SK-N-SH treated with all-trans-retinoic acid at 6 μM for 48 hours (cell line): ENCODE measurements around the gene YPEL3.

Experiments used
- ARNTL ChIP-seq: fragments of 450-650 bp; formaldehyde crosslinking; IDR thresholded peaks from 2 replicates; pipeline ENCODE4 v1.5.0; 2020; ENCODE audit warnings: low read depth, mild to moderate bottlenecking, moderate library complexity, borderline replicate concordance
- CREB5 ChIP-seq: fragments of 250-450 bp; sonication (Bioruptor Pico); IDR thresholded peaks from 2 replicates; pipeline ENCODE4 v1.5.1; 2020; ENCODE audit warnings: low read depth, mild to moderate bottlenecking, moderate library complexity
- GLIS3 ChIP-seq: fragments of 250-450 bp; sonication (Bioruptor Pico); IDR thresholded peaks from 2 replicates; pipeline ENCODE4 v1.5.0; 2020; ENCODE audit warnings: mild to moderate bottlenecking, moderate library complexity
- RARB ChIP-seq: fragments of 250-450 bp; sonication (Bioruptor Pico); IDR thresholded peaks from 2 replicates; pipeline ENCODE4 v1.8.0; 2021; ENCODE audit warnings: mild to moderate bottlenecking, moderate library complexity
- ZFP30 ChIP-seq: fragments of 450-650 bp; formaldehyde crosslinking; IDR thresholded peaks from 2 replicates; pipeline ENCODE4 v1.5.0; 2022; ENCODE audit warnings: mild to moderate bottlenecking, moderate library complexity
- ZNF70 ChIP-seq: fragments of 450-650 bp; formaldehyde crosslinking; IDR thresholded peaks from 2 replicates; pipeline ENCODE4 v1.5.0; 2020; ENCODE audit warnings: mild to moderate bottlenecking, moderate library complexity

- no peak for TF ChIP-seq RARB (CRISPR knock-in tag)
- TF ChIP-seq CREB5 (CRISPR knock-in tag): no peak
- TF ChIP-seq ZNF70: no peak
- TF ChIP-seq ZFP30 (CRISPR knock-in tag): no peak
- TF ChIP-seq ARNTL: no peak
- TF ChIP-seq GLIS3 (CRISPR knock-in tag): no peak
Observed at GRCh38 chr16:30084096-30084815, 11.8 kb downstream of the YPEL3 start.
